ENCODE results near the gene PSTPIP1.

GRCh38 chr15:77012868-77013267, 17.9 kb downstream of the PSTPIP1 start:
- TF ChIP-seq CTCF (IDR thresholded peaks at IDR 0.05) (no peak), POLR2A (IDR thresholded peaks at IDR 0.05) (no peak)

All from right lobe of liver (tissue), 4 donors.